HL-60 (cell line): Measurements from ENCODE around the gene LEKR1.

Experiments
- DNase-seq, 2 experiments: peaks; one replicate each; pipeline ENCODE4 v3.0.0-alpha.2; 2010 to 2020; ENCODE audit warnings: low read depth in 1 of 2, low spot score in 1 of 2
- H3K27ac ChIP-seq: fragments of 250-450 bp; sonication (Bioruptor Pico); replicated peaks from 2 replicates; pipeline ENCODE4 v1.5.1; 2020; ENCODE audit warnings: mild to moderate bottlenecking, moderate library complexity
- H3K27me3 ChIP-seq: fragments of 250-450 bp; sonication (Bioruptor Pico); 2 replicates; pipeline ENCODE4 v1.5.1; 2021; ENCODE audit warnings: mild to moderate bottlenecking, moderate library complexity; ENCODE audit not compliant: insufficient read depth, poor library complexity, severe bottlenecking
- H3K4me3 ChIP-seq: replicated peaks from 2 replicates; pipeline ENCODE4 v1.5.1; 2011; ENCODE audit warnings: mild to moderate bottlenecking, control low read depth, low read length; ENCODE audit not compliant: insufficient read depth
- GABPA ChIP-seq: IDR thresholded peaks from 2 replicates; pipeline ENCODE4 v1.6.1; 2012; ENCODE audit warnings: low read depth
- POLR2AphosphoS5 ChIP-seq: IDR thresholded peaks from 2 replicates; pipeline ENCODE4 v1.6.1; 2012; ENCODE audit warnings: low read depth
- SPI1 ChIP-seq: IDR thresholded peaks from 2 replicates; pipeline ENCODE4 v1.6.1; 2012; ENCODE audit warnings: low read depth, mild to moderate bottlenecking, borderline replicate concordance
- TF ChIP-seq, protein P1 (sequence below): IDR thresholded peaks from 2 replicates; pipeline ENCODE4 v1.6.1; 2012; ENCODE audit warnings: low read depth; ENCODE audit not compliant: insufficient replicate concordance
- TF ChIP-seq, protein P2 (sequence below): IDR thresholded peaks from one replicate; pipeline ENCODE4 v1.5.1; 2011; ENCODE audit warnings: low read length, control low read depth, inconsistent platforms; ENCODE audit not compliant: insufficient read depth

LEKR1 gene

DNA sequence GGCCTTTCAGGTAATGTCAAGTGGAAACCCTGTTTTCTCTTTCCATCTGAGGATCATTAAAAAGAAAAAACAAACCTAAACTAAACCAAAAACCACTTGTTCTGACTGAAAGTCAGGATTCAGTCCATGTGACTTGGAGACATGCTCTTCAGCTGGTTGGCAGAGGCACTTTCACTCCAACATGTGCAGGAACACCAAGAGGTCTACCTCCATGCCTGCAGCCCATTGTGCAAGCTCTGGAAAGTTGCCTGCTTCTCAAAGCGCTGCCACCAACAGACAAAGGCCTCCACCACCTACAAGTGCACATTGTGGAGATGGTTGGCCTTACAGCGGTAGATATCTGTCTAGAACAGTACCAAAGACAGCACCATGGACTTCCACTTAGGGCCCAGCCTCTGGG, 161.8 kb downstream of the LEKR1 start:
- Histone ChIP-seq H3K27me3 (no peaks in the 10 kb centered on the region), H3K27ac (no peak overlapping the region), H3K4me3 (no peak overlapping the region)
- no peak for DNase-seq
- no peak for TF ChIP-seq GABPA
- no peak for TF ChIP-seq POLR2AphosphoS5
- TF ChIP-seq SPI1: no peak
- TF ChIP-seq, protein P1, sequence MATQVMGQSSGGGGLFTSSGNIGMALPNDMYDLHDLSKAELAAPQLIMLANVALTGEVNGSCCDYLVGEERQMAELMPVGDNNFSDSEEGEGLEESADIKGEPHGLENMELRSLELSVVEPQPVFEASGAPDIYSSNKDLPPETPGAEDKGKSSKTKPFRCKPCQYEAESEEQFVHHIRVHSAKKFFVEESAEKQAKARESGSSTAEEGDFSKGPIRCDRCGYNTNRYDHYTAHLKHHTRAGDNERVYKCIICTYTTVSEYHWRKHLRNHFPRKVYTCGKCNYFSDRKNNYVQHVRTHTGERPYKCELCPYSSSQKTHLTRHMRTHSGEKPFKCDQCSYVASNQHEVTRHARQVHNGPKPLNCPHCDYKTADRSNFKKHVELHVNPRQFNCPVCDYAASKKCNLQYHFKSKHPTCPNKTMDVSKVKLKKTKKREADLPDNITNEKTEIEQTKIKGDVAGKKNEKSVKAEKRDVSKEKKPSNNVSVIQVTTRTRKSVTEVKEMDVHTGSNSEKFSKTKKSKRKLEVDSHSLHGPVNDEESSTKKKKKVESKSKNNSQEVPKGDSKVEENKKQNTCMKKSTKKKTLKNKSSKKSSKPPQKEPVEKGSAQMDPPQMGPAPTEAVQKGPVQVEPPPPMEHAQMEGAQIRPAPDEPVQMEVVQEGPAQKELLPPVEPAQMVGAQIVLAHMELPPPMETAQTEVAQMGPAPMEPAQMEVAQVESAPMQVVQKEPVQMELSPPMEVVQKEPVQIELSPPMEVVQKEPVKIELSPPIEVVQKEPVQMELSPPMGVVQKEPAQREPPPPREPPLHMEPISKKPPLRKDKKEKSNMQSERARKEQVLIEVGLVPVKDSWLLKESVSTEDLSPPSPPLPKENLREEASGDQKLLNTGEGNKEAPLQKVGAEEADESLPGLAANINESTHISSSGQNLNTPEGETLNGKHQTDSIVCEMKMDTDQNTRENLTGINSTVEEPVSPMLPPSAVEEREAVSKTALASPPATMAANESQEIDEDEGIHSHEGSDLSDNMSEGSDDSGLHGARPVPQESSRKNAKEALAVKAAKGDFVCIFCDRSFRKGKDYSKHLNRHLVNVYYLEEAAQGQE: no peak
- TF ChIP-seq, protein P2, sequence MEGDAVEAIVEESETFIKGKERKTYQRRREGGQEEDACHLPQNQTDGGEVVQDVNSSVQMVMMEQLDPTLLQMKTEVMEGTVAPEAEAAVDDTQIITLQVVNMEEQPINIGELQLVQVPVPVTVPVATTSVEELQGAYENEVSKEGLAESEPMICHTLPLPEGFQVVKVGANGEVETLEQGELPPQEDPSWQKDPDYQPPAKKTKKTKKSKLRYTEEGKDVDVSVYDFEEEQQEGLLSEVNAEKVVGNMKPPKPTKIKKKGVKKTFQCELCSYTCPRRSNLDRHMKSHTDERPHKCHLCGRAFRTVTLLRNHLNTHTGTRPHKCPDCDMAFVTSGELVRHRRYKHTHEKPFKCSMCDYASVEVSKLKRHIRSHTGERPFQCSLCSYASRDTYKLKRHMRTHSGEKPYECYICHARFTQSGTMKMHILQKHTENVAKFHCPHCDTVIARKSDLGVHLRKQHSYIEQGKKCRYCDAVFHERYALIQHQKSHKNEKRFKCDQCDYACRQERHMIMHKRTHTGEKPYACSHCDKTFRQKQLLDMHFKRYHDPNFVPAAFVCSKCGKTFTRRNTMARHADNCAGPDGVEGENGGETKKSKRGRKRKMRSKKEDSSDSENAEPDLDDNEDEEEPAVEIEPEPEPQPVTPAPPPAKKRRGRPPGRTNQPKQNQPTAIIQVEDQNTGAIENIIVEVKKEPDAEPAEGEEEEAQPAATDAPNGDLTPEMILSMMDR: no peak

DNA sequence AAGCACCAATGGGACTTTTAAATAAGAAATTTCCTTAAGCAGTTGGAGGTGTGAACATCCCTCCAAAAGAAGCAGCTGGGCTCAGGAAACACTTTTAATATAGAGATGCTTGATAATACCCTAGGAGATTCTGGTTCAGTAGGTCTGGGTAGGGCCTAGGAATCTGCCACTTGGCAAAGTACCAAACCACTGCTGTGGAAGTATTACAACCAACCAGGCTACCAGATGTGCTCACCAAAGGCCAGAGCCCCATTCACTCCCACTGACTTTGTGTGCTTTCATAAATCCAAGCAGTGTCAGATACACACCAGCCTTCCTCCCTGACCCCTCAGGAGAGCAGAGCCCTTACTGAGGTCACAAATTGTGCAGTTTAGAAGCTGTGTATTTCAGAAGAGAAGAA, 171.2 kb downstream of the LEKR1 start:
- TF ChIP-seq POLR2AphosphoS5 (no peak), GABPA (no peak), SPI1 (no peak)
- TF ChIP-seq, protein P1: no peak
- TF ChIP-seq, protein P2: no peak
- no peak overlapping the region for H3K4me3 ChIP-seq
- no peak overlapping the region for H3K27ac ChIP-seq
- DNase-seq: no peak
- H3K27me3 ChIP-seq: no peaks in the 10 kb centered on the region

DNA sequence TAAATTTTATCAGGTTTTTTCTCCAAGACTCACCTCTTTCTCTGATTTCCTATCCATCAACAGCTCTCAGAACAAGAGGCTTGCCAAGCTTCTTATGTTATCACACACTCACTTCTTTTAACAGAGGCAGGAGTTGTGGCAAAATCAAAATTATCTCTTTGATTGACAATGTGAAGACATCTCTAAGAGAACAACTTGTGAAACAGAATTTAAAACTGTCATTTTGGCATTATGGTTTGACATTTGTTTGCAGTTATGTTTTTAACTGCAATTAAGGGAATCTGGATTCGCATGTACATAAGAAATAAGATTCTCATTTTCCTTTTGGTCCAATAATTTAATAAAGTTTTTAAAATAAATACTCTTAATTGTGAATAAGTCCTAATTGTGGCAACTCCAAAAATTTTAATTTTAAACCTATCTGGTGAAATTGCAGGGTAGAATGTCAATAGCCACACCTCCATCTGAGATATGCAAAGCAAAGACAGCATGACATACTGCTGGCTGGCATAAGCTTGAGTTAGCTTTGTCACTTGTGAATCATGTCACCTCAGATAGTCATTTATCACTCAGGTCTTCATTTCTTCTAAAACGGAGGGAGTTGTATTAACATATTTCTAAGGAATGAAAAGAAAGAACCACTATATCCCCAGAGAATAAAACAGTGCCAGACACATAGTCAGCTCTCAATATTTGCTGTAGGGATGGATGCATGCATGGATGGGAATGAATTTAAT, 175.2 kb downstream of the LEKR1 start:
- no peak overlapping the region for H3K4me3 ChIP-seq
- TF ChIP-seq POLR2AphosphoS5: no peak
- no peak for TF ChIP-seq GABPA
- TF ChIP-seq, protein P2: no peak
- TF ChIP-seq, protein P1: no peak
- TF ChIP-seq SPI1: no peak
- DNase-seq: no peak
- H3K27me3 ChIP-seq: no peaks in the 10 kb centered on the region
- no peak overlapping the region for H3K27ac ChIP-seq
